GM06990 (cell line): ENCODE results near the gene SPSB3.

ENCODE experiments used
- DNase-seq: peaks from one replicate; pipeline ENCODE4 v3.0.0-alpha.2; 2011; ENCODE audit not compliant: insufficient read length; ENCODE audit errors: extremely low read depth
- H3K27me3 ChIP-seq: replicated peaks from 2 replicates; pipeline ENCODE4 v1.6.0; 2011; ENCODE audit warnings: low read length; ENCODE audit not compliant: control insufficient read depth, insufficient read depth
- H3K36me3 ChIP-seq: 2 replicates; pipeline ENCODE4 v1.5.1; 2011; ENCODE audit warnings: low read length; ENCODE audit not compliant: control insufficient read depth, insufficient read depth
- H3K4me3 ChIP-seq: replicated peaks from 2 replicates; pipeline ENCODE4 v1.5.1; 2011; ENCODE audit warnings: low read depth, mild to moderate bottlenecking, control low read depth, low read length
- CTCF ChIP-seq: IDR thresholded peaks from 2 replicates; pipeline ENCODE4 v1.5.1; 2011; ENCODE audit warnings: low read length, control low read depth, mild to moderate bottlenecking, inconsistent platforms; ENCODE audit not compliant: insufficient read depth, poor library complexity, severe bottlenecking

The SPSB3 gene

DNA sequence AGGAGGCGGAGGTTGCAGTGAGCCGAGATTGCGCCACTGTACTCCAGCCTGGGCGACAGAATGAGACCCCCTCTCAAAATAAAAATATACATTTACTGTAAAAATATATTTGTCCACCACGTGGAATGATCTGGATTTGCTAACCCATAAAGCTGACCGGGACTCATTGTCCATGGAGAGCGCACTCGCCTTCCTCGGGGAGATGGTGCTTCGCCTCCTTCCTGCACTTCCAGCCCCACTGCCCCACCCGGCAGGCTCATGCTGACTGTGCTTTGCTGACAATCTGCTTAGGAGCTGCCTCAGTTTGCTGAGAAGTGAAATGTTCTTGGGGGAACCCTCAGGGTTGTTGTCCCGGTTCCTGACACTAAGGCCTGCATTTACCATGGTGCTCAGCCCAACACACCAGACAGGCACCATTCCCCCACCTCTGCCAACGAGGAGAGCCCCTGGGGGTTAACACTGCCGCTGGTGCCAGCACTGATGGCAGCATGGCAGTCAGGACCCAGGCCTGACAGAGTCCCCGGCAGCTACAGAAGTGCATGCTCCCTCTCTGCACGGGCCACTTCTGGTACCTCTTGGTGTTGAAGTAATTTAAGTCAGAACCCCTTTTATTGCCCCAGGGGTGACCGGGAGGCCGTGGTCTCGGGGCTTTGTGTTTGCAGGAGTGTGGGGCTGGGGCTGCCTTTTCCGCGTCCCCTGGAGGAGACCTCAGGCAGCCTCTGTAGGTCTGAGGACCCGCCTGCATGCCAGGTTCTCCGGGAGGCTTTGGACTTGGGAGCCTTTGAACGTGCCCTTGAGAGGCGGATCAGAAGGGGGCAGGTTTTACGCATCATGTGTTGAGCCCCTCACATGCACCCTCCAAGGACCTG lies 2.8 kb upstream of the SPSB3 start:
- H3K4me3 ChIP-seq, result no peak overlapping the region
- no peak for TF ChIP-seq CTCF
- no peak for DNase-seq
- H3K36me3 ChIP-seq, result peaks cover 11% of the 10 kb centered on the region
- no peaks in the 10 kb centered on the region for H3K27me3 ChIP-seq

DNA sequence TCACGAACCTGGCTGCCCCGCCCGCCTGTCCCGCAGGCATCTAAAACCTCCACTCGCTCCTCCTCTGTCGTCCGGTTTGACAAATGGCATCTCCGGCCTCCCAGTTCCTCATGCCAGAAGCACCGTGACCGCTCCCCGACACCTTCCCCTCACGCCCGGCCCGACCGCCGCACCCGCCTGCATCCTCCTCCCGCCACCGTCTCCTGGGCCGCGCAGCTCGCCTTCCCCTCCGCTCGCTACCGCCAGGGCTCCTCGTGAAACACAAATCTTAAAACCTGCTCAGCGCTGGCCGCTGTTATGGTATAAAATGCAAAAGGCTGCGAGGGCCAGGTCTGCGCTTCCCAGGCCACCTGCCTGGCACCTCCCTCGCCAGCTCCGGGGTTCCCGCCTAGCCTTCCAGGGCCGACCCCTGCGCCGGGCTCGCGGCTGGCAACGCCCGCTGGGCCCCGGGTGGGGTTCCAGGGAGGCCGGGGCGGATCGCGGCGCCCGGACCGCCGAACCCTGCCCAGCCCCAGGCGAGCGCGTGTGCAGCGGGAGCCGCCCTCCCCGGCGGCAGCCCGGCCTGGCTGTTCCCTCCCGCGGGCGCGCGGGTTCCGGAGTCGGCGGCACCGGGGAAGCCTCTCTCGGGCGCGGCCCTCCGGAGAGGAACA lies 488 bp downstream of the SPSB3 start:
- H3K27me3 ChIP-seq, result no peaks in the 10 kb centered on the region
- DNase-seq, result peak; percentile 45
- H3K4me3 ChIP-seq, result peak overlapping the region; percentile 92
- peaks cover 9% of the 10 kb centered on the region for H3K36me3 ChIP-seq
- TF ChIP-seq CTCF, result no peak

GRCh38 chr16:1781254-1781653 lies 1.1 kb downstream of the SPSB3 start:
- H3K27me3 ChIP-seq, result no peaks in the 10 kb centered on the region
- H3K4me3 ChIP-seq, result peak overlapping the region; percentile 92
- no peak for TF ChIP-seq CTCF
- DNase-seq, result no peak
- peaks cover 13% of the 10 kb centered on the region for H3K36me3 ChIP-seq

DNA sequence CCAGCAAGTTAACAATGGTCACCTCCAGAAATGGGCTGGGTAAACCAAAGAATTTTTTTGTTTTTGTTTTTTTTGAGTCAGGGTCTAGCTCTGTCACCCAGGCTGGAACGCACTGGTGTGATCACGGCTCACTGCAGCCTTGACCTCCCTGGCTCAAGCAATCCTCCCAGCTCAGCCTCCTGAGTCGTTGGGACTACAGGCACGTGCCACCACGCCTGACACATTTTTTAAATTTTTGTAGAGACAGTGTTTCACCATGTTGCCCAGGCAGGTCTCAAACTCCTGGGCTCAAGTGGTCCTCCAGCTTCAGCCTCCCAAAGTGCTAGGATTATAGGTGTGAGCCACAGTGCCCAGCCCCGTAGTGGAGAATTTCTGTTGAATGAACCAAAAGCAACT lies 1.7 kb downstream of the SPSB3 start:
- Histone ChIP-seq H3K36me3 (peaks cover 13% of the 10 kb centered on the region), H3K4me3 (no peak overlapping the region), H3K27me3 (no peaks in the 10 kb centered on the region)
- no peak for DNase-seq
- no peak for TF ChIP-seq CTCF

DNA sequence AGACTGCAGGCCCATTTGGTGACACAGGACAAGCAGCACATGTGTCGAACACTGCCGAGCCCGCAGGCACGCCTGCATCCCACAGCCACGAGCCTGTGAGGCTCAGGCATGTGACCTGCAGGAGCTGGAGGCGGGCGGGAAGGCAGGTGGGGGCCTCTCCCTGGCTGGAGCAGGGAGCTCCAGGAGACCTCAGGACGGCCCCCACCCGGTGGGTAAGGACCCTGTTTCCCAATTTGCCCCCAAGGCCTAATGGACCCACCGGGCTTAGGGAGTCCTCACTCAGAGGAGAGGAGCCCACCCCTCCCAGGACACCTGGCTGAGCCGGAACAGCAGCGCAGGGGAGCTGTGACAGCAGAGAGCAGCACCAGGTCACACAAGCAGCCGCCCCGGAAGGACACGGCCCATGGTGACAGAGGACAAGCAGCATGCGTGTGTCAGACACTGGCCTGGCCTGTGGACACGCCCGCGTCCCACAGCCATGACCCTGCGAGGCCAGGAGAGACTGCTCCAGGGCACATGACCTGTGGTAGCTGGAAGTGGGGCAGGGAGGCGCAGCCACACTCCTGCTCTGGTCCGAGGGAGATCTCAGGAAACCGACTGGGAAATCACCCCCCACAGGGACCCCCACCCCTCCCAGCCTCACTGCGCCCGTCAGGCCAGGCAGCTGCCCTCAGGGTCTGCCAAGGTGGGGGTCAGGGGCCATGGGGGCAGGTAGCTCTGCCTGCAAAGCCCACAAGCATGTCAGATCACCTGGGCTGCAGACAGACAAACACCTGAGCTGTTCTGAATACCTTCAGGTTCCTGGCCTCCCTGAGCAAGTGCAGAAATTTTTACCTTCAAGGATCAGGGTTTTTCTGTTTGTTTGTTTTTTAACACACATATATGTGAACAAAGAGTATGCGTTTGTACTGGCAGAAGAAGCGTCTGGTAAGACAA lies 2.4 kb downstream of the SPSB3 start:
- Histone ChIP-seq H3K27me3 (no peaks in the 10 kb centered on the region), H3K36me3 (peaks cover 15% of the 10 kb centered on the region), H3K4me3 (no peak overlapping the region)
- no peak for TF ChIP-seq CTCF
- peak; percentile 18 for DNase-seq
